Stimulated activated CD4-positive, alpha-beta T cell treated with anti-CD3 and anti-CD28 coated beads, TNF-alpha, amount 100 ng/mL, for 1 hour (primary cell): ENCODE results near the gene SLC44A5.
"Not testable (repeated sequence)": the region's sequence is repeated elsewhere in the genome, so short reads cannot be mapped to it uniquely, and the experiment has no call there.

ENCODE experiments used
- DNase-seq, 3 donors: peaks; one replicate each; pipeline ENCODE4 v3.0.0-alpha.2; 2020; ENCODE audit warnings: low read depth in 3 of 3, low spot score in 1 of 3

SLC44A5 gene

DNA sequence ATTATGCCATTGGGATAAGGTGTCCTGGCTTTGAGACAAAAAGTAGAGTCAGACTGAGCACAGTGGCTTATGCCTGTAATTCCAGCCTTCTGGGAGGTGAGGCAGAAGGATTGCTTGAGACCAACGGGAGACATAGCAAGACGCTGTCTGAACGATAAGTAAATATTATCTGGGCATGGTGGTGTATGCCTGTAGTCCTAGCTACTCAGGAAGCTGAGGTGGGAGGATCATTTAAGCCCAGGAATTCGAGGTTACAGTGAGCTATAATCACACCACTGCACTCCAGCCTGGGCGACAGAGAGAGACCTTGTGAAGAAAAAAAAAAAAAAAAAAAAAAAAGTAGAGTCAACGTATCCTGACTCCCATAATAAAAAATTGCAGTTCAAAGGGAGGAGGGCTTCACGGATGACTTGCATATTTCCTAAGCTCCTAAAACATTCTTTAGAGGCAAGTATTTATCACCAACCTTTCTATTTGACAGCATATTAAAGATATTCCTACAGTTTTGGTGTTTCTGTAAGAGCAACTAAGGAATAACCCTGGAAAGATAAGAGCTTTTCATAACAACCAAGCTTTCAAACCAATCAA, 141.2 kb downstream of the SLC44A5 start:
- no peak for DNase-seq

DNA sequence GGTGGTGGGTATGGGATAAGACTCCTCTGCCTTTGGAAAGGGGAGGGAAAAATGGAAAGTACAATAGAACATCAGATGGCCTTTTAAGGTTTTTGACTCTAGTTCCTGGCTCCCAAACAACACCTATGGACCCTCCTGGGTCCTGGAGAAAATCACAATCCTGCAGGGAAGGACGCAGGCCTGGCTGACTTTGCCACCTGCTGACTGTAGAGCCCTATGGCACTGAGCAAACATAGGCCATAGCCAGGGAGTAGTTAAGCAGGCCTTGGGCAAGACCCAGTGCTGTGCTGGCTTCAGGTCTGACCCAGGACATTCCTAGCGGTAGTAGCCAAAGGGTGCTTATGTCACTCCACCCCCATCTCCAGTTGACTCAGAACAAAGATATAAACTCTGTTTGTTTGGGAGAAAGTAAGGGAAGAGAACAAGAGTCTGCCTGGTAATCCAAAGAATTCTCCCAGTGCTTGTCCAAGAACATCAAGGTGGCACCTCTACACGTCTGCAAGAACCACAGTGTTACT, 149.0 kb downstream of the SLC44A5 start:
- DNase-seq = no peak

DNA sequence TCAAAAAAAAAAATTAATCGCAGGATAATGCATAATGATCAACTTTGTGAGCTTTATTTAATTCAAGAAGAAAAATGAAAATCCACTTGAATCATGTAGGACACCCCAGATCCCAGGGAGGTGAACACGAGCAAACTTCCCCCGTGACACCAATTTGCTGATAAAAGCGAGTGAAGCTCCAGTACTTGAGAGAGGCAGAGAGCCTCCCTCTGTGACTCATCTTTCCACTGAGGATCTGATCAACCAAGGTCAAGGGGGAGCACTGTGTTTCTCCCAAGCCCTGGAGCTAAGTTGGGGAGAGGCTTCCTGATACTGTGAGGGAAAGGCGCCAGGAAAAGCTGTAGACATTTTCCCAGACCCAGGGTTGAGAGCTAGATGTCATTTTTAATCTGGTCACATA, 160.9 kb downstream of the SLC44A5 start:
- DNase-seq = no peak

DNA sequence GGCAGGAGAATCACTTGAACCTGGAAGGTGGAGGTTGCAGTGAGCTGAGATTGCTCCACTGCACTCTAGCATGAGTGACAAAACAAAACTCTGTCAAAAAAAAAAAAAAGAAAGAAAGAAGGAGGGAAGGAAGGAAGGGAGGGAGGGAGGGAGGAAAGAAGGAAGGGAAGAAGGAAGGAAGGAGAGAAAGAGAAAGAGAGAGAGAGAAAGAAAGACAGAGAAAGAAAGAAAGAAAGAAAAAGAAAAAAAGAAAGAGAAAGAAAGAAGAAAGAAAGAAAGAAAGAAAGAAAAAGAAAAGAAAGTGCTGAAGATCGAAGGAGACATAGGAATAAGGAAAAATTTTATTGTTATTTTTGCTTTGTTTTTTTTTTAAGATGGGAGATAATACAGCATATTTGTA, 166.7 kb downstream of the SLC44A5 start:
- DNase-seq = no peak

DNA sequence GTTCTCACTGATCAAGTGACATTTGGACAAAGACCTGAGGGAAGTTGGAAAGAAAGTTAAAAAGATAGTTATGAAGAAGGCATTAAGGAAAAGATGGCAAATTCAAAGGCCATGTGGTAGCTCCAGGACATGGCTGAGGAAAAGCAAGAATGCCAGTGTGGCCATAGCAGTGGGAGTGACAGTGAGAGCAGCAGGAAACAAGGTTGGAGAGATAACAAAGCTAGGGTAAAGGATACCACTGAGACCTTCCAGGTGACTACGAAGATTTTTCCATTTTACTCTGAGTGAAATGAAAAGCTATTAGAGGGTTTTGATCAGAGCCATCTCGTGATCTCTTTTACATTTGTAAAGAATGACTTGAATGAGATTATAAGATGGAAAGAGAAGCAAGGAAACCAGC, 170.6 kb downstream of the SLC44A5 start:
- DNase-seq = no peak

DNA sequence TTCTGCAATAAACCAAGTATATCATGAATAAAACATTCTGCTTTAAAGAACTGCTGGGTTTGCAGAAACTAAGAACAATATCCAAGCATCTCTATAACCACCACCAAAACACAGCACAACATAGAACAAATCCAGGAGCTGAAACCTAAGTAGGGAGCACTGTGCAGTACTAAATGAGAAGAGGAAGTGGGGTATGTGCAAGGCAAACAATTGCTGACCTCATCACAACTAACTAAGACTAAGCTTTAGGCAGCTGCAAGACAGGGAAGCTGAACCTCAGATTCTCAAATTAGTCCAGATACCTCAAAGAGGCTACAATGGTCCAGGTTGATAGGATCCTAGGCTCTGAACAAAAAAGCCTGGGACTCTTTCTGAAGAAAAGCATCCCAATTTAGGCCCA, 172.6 kb downstream of the SLC44A5 start:
- no peak for DNase-seq

DNA sequence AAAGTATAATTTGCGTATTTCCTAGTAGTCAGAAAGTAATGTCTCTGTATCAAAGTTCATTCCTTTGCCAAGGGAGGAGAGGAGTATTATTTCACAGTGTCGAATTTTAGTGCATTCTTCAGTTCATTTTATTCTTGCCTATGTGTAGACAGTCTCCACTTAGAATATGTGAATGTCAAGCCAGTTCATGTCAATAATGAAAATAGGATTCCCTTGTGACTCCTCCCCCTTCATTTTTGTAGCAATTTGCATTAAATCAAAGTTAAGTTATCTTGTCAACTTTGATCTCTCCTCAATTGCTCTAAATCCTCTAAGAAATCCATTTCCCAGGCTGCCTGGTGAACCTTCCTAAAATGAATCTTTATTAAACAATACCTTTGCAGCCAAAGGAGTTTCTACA, 179.1 kb downstream of the SLC44A5 start:
- DNase-seq = no peak

DNA sequence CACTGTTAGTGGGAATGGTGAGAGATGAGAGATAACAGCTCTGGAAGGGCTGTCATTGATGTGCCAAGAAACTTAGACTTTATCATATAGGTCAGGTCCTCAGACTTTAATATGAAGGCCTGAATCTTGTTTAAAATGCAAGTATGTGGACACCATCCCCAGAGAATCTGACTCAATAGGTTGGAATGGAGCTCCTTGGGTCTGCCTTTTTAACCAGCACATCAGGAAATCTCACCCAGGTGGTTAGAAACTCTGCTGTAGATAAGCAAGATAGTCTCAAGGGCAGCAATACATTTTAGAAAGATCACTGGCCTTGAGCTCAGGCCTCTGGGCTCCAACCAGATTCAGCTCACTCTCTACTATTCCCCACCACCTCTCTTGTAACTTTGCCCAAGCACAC, 180.4 kb downstream of the SLC44A5 start:
- DNase-seq = no peak

DNA sequence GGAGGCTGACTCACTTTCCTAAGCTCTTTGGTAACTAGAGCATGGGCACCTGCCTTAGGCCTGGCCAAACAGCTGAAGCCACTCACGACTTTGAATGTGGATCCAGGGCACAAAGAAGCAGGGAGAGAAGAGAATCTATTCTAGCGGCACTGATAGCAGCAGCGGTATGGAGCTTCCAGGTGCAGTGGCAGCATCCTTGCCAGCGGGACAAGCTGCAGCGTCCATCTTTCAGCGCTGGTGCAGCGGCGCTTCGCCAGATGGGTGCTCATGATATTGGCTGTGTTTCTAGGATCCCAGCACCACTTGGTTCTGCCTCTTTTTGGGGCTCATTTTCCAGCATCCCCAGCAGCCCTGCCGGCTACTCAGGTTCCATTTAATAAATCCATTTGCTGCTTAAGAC, 184.2 kb downstream of the SLC44A5 start:
- DNase-seq = no peak

DNA sequence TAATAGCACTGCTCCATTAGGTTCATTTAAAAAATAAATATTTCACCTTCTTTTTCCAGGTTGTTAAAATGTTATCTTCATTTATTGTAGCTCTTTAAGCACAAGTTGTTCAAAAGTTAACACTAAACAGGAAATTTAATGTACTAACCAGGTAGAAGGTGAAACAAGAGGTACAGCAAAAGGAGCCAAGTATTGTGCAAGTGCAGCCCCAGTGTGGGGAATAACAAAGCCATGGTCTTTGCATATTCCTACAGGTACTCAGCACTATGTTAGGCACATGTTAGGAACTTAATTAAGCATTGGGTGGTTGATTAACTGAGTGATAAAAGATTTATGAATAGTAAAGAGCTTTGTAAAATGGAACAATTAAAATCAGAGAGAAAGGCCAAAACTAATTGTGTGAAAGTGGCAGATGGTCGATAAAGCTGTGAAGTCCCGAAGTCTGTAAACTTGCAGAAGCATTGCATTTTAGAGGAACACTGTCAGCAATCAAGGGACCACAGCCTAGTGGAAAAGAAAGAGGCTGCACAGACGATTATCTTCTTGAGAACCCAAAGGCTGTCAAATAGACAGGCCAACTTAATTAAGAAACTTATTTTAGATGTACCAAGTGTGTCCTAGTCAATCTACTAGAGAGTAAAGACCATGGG, 185.8 kb downstream of the SLC44A5 start:
- DNase-seq = no peak

DNA sequence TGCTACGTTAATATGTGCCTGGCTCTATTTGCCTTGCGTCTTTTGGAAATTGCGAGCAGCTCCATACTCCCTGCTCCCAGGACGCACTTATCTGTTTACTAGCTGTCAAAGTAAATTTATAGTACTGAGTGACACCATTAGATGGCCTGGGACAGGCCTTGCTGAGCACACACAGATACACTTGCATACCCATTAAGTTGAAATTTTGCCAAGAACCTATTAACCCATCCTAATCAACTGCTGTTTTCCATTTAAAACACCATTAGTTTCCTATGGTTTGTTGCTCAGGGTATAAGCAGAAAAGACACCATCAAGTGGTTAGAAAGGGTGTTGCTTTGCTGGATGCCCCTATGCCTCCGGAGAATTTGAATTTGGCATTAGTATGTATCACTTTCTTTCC, 187.3 kb downstream of the SLC44A5 start:
- no peak for DNase-seq

DNA sequence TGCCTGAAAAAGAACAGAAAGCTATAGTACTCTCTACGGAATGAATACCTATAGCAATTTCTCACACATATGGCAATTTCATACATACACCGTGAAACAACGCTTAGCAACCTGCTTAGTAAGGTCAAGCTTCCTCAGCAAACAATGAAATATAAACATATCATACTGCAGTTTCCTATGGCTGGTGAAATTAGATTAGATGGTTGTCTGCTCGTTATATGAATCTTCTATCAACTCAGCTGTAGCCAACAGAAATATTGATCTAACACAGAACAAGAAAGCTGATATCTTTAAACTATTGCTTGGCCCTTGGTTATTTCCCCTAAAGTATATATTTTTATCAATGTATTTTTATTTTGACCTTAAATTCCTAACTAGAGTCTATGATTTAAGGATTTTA, 187.8 kb downstream of the SLC44A5 start:
- no peak for DNase-seq

DNA sequence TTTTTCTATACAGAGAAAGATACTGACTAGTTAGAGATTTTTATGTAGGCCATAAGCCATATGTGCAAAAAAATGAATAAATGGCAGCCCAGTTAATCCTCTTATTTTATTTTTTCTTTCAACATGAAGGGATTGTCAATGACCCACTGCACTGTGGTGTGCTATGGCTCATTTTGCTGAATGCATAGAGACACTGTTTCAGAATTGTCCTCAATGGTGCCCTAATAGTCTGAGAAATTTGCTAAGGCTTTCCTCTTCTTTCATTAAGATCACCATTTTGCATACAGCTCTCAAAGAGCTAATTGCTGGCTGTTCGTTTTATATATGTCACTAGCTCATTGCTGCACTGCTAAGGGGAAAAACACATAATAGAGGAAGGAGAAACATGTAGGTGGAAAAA, 189.5 kb downstream of the SLC44A5 start:
- DNase-seq = no peak

DNA sequence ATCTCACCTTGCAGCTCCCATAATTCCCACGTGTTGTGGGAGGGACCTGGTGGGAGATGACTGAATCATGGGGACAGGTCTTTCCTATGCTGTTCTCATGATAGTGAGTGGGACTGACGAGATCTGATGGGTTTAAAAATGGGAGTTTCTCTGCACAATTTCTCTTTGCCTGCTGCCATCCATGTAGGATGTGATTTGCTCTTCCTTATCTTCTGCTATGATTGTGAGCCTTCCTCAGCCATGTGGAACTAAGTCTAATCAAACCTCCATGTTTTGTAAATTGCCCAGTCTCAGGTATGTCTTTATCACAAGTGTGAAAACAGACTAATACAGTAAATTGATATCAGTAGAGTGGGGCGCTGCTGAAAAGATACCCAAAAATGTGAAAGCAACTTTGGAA, 195.7 kb downstream of the SLC44A5 start:
- DNase-seq = no peak

DNA sequence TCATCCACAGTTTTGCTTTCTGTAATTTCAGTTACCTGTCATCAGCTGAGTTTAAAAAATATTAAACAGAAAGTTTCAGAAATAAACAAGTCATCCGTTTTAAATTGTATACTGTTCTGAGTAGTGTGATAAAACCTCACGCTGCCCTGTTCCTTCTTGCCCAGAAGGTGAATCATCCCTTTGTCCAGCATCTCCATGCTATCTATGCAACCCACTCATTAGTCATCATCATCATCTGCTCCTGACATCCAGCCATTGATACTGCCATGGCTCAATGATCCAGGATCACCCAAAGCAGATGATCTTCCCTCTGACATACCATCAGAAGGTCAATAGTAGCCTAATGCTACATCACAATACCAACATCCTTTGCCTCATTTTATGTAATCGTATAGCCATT, 198.3 kb downstream of the SLC44A5 start:
- DNase-seq = no peak

DNA sequence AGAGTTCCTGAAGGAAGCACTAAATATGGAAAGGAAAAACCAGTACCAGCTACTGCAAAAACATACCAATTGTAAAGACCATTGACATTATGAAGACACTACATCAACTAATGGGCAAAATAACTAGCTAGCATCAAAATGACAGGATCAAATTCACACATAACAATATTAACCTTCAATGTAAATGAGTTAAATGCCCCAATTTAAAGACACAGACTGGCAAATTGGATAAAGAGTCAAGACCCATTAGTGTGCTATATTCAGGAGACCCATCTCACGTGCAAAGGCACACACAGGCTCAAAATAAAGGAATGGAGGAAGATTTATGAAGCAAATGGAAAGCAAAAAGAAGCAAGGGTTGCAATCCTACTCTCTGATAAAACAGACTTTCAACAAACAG, 206.2 kb downstream of the SLC44A5 start:
- DNase-seq = not testable (repeated sequence)

DNA sequence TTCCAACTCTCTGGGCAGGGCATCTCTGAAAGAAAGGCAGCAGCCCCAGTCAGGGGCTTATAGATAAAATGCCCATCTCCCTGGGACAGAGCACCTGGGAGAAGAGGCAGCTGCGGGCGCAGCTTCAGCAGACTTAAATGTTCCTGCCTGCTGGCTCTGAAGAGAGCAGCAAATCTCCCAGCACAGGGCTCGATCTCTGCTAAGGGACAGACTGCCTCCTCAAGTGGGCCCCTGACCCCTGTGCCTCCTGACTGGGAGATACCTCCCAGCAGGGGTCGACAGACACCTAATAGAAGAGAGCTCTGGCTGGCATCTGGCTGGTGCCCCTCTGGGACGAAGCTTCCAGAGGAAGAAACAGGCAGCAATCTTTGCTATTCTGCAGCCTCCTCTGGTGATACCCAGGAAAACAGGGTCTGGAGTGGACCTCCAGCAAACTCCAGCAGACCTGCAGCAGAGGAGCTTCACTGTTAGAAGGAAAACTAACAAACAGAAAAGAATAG, 207.7 kb downstream of the SLC44A5 start:
- not testable (repeated sequence) for DNase-seq

DNA sequence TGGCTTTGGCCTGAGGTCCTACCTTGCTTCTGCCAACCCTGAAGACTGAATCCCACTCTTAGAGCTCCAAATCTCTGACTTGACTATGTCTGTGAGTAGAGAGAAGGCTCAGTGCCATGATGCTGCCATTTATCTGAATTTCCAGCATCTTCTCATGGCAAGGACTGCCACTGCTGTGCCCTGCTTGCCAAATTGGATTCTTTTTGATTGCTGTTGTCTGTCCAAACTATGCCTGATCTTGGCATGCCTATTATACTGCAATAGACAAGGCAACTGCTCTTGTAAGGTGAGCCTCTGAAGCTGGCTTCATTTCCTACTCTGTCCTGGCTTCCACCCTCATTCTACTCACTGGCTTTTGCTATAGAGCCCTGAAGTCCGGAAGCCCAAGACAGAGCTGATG, 210.2 kb downstream of the SLC44A5 start:
- no peak for DNase-seq

DNA sequence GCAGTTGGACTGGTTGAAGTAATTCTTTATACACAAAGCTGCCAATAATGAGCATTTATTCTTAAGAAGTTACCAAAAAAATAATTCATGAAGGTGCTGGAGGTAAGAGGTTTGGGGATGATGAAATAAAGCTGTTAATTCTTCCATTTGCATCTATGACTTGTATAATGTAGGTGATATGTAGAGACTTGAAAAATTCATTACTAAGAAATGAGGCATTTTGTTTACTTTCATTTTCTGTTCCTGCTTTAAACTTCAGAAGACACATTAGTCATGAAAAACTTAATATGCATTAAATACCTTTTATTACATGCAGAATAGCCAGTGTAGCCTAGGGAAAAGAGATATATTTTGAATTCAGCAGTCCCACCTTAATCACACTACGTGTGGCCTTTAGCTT, 214.2 kb downstream of the SLC44A5 start:
- DNase-seq = no peak

DNA sequence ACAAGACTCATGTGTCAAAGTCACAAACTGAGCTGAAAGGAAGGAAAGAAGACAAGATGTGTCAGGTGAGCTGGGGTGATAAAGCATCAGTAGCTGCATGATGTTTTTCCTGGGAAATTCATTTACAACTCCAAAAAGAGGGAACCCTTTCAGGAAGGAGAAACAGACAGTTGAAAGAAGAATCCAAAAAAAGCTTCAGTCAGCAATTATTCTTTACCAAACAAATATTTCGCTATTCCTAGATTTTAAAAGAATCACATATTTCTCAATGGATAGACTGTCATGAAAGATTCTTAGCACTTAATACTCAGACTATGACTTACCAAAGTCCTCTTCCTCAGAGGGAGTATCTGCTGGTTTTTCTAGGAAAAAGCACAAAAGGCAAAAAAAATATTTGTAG, 214.7 kb downstream of the SLC44A5 start:
- no peak for DNase-seq

DNA sequence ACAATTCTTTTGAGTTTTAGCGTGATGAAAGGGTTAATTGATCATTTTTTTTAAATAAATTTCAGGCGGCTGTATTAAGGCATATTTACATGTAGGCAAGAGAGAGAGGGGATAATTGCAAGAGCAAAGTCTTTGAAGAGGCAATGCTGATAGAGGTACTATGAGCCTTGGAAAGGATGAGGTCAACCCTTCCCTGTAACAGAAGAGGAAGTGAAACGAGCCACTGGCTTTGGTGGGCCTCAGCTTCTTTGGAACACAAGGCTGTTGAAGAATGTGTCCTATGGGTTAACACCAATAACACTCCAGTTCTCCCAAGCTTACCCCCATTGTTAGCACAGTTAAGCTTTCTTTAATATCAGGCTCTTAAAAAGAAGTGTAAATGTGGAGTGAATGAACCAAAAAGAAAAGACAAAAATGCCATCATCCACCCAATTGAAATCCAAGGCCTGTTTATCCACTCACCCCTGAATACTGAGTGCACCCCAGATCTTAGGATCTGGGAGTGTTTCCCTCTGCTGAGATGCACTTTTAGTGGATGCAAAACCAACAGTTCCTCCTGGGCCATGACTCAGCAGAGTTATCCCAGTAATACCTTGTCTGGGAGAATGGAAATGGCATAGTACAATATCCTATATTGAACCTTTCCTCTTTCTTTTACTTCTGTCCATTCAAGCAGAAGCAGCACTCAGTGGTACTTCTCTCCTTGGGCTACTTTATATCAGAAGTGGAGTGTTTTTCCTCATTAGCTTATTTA, 216.4 kb downstream of the SLC44A5 start:
- DNase-seq = no peak

DNA sequence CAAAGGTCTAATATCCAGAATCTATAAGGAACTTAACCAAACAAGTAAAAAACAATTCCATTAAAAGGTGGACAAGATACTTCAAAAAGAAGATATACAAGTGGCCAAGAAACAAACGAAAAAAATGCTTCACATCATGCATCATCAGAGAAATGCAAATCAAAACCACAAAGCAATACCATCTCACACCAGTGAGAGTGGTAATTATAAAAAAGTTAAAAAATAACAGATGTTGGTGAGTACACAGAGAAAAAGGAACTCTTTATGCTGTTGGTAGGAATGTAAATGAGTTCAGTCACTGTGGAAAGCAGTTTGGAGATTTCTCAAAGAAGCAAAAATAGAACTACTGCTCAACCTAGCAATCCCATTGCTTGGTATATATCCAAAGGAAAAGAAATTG, 218.6 kb downstream of the SLC44A5 start:
- DNase-seq = no peak
